BLaER1 (cell line): Measurements from ENCODE around the gene PGAP2.
A peak's percentile ranks its signal among the peaks of the same experiment; 100 is the strongest.
"Not testable (repeated sequence)": the region's sequence is repeated elsewhere in the genome, so short reads cannot be mapped to it uniquely, and the experiment has no call there.

Experiments
- H3K27ac ChIP-seq: shearing (Covaris generic); formaldehyde crosslinking; 2 replicates; pipeline ENCODE4 v1.8.1; 2022
- H3K27me3 ChIP-seq: shearing (Covaris generic); formaldehyde crosslinking; 2 replicates; pipeline ENCODE4 v1.8.1; 2022
- H3K36me3 ChIP-seq: shearing (Covaris generic); formaldehyde crosslinking; 2 replicates; pipeline ENCODE4 v1.8.1; 2022
- H3K4me1 ChIP-seq: shearing (Covaris generic); formaldehyde crosslinking; 2 replicates; pipeline ENCODE4 v1.8.1; 2022
- H3K4me2 ChIP-seq: shearing (Covaris generic); formaldehyde crosslinking; 2 replicates; pipeline ENCODE4 v1.8.1; 2022
- H3K4me3 ChIP-seq: shearing (Covaris generic); formaldehyde crosslinking; 2 replicates; pipeline ENCODE4 v1.8.1; 2022
- H3K9ac ChIP-seq: shearing (Covaris generic); formaldehyde crosslinking; 2 replicates; pipeline ENCODE4 v1.8.1; 2022
- H3K9me3 ChIP-seq: shearing (Covaris generic); formaldehyde crosslinking; 2 replicates; pipeline ENCODE4 v1.8.1; 2022
- H4K20me1 ChIP-seq: shearing (Covaris generic); formaldehyde crosslinking; 2 replicates; pipeline ENCODE4 v1.8.1; 2022
- Cebpa-rat ChIP-seq: shearing (Covaris generic); IDR thresholded peaks from 2 replicates; pipeline ENCODE4 v1.8.1; 2022

The PGAP2 gene

GRCh38 chr11:3802011-3802790 lies 6.2 kb upstream of the PGAP2 start:
- H3K27ac ChIP-seq = no peak overlapping the region
- no peak overlapping the region for H3K9ac ChIP-seq
- peaks cover under 1% of the 10 kb centered on the region for H4K20me1 ChIP-seq
- no peak overlapping the region for H3K4me3 ChIP-seq
- no peaks in the 10 kb centered on the region for H3K36me3 ChIP-seq
- no peak for TF ChIP-seq Cebpa-rat
- no peaks in the 10 kb centered on the region for H3K9me3 ChIP-seq
- H3K4me2 ChIP-seq = no peak overlapping the region
- peaks cover 17% of the 10 kb centered on the region for H3K4me1 ChIP-seq
- no peaks in the 10 kb centered on the region for H3K27me3 ChIP-seq

GRCh38 chr11:3803726-3804495 lies 4.4 kb upstream of the PGAP2 start:
- H3K4me1 ChIP-seq = peaks cover 11% of the 10 kb centered on the region
- H3K27ac ChIP-seq = no peak overlapping the region
- H3K9me3 ChIP-seq = no peaks in the 10 kb centered on the region
- no peak overlapping the region for H3K4me3 ChIP-seq
- no peak overlapping the region for H3K9ac ChIP-seq
- H3K27me3 ChIP-seq = no peaks in the 10 kb centered on the region
- H4K20me1 ChIP-seq = no peaks in the 10 kb centered on the region
- no peak overlapping the region for H3K4me2 ChIP-seq
- TF ChIP-seq Cebpa-rat = no peak
- no peaks in the 10 kb centered on the region for H3K36me3 ChIP-seq

DNA sequence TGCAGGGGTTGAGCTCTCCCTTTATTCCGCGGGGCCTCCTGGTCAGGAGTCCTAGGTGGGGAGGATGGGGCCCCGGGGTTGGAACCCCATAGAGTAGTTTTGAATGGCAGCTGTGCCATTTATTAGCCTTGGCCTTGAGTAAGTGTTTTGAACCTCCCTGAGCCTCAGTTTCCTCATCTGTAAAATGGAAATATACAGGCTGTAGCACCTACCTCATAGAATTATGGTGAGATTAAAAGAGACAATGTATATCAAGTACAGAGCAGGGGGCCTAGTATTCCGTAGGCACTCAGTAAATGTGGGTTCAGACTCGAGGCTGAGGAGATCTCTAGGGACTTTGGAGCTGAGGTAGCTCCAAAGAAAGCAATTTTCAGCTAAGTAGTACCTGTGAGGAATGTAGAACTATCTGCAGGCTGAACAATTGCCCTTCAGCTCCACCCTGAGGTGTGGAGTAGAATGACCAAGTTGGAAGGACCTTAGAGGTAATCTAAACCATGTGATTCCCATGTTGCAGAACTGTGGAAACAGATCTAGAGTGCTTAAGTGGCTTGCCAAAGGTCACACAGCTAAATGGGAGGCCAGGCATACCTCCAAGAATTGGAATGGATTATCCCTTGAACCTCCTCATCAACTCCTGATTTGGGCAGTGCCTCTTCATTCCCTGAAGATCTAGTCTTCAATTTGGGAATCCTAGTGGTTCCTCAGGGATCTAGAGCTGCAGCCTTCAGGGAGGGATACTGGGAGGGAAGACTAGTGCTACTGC lies 682 bp downstream of the PGAP2 start:
- Histone ChIP-seq H3K4me3 (peak overlapping the region; percentile 82), H3K4me2 (peak overlapping the region; percentile 87), H3K36me3 (peaks cover 26% of the 10 kb centered on the region; the same call in 1 of the 2 replicates), H3K27ac (peak overlapping the region; percentile 79), H3K4me1 (peaks cover 18% of the 10 kb centered on the region), H3K9me3 (no peaks in the 10 kb centered on the region), H3K9ac (peak overlapping the region; percentile 83), H4K20me1 (0 out of 2 replicates have a peak, but pooled peaks cover 8% of the 10 kb centered on the region), H3K27me3 (no peaks in the 10 kb centered on the region)
- TF ChIP-seq Cebpa-rat = no peak

GRCh38 chr11:3809624-3809928 lies 1.2 kb downstream of the PGAP2 start:
- peaks cover 13% of the 10 kb centered on the region for H3K4me1 ChIP-seq
- no peaks in the 10 kb centered on the region for H3K9me3 ChIP-seq
- H3K27ac ChIP-seq = no peak overlapping the region
- H3K36me3 ChIP-seq = peaks cover 26% of the 10 kb centered on the region; the same call in 1 of the 2 replicates
- H3K4me2 ChIP-seq = peak overlapping the region; percentile 87; the same call in 1 of the 2 replicates
- H3K27me3 ChIP-seq = no peaks in the 10 kb centered on the region
- 0 out of 2 replicates have a peak, but pooled peaks cover 8% of the 10 kb centered on the region for H4K20me1 ChIP-seq
- H3K4me3 ChIP-seq = no peak overlapping the region
- no peak overlapping the region for H3K9ac ChIP-seq
- TF ChIP-seq Cebpa-rat = no peak

DNA sequence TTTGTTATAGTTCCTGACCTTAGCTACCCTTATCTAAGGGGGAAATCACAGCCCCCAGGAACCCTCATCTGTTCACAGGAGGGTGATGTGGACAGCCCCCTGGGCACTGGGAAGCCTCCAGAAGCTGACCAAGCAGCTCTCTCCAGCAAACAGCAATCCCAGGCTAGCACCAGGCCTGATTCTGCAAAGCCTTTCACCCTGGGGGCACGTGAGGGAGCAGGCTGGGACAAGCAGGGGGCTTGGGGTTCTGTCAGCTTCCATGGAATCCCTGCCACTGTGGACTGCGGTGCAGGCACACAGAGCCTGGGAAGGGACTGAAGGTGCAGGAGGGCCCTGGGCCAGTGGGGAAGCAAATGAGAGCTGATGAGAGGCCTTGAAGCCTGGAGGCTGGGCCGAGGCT lies 2.1 kb downstream of the PGAP2 start:
- peaks cover 30% of the 10 kb centered on the region; the same call in 1 of the 2 replicates for H3K36me3 ChIP-seq
- H3K4me1 ChIP-seq = peaks cover 13% of the 10 kb centered on the region
- no peak overlapping the region for H3K4me3 ChIP-seq
- H3K27ac ChIP-seq = no peak overlapping the region
- H3K9me3 ChIP-seq = no peaks in the 10 kb centered on the region
- 0 out of 2 replicates have a peak, but pooled peaks cover 8% of the 10 kb centered on the region for H4K20me1 ChIP-seq
- no peak for TF ChIP-seq Cebpa-rat
- H3K9ac ChIP-seq = no peak overlapping the region
- H3K27me3 ChIP-seq = no peaks in the 10 kb centered on the region
- H3K4me2 ChIP-seq = no peak overlapping the region

GRCh38 chr11:3810951-3811350 lies 2.6 kb downstream of the PGAP2 start:
- no peak overlapping the region for H3K4me2 ChIP-seq
- H3K9ac ChIP-seq = no peak overlapping the region
- H3K4me3 ChIP-seq = no peak overlapping the region
- H3K27me3 ChIP-seq = no peaks in the 10 kb centered on the region
- H3K9me3 ChIP-seq = no peaks in the 10 kb centered on the region
- peaks cover 30% of the 10 kb centered on the region; the same call in 1 of the 2 replicates for H3K36me3 ChIP-seq
- peaks cover 13% of the 10 kb centered on the region for H3K4me1 ChIP-seq
- 0 out of 2 replicates have a peak, but pooled peaks cover 8% of the 10 kb centered on the region for H4K20me1 ChIP-seq
- no peak overlapping the region for H3K27ac ChIP-seq
- no peak for TF ChIP-seq Cebpa-rat

DNA sequence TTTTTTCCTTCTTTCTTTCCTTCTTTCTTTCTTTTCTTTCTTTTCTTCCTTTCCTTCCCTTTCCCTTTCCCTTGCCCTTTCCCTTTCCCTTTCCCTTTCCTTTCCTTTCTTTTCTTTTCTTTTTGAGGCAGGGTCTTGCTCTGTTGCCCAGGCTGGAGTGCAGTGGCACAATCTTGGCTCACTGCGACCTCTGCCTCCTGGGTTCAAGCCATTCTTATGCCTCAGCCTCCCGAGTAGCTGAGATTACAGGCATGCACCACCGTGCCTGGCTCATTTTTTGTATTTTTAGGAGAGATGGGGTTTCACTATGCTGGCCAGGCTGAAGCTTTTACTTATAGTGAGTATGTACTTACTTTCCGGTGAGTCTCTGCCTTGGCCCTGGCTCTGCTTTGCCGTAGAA lies 6.5 kb downstream of the PGAP2 start:
- H3K27ac ChIP-seq, H3K9ac ChIP-seq, H3K4me2 ChIP-seq, H3K9me3 ChIP-seq, H4K20me1 ChIP-seq, H3K27me3 ChIP-seq, H3K4me3 ChIP-seq: not testable (repeated sequence)
- Histone ChIP-seq H3K4me1 (peaks cover 15% of the 10 kb centered on the region), H3K36me3 (peaks cover 43% of the 10 kb centered on the region)

- H3K4me3 ChIP-seq = no peak overlapping the region
- peaks cover 46% of the 10 kb centered on the region for H3K36me3 ChIP-seq
- H3K27me3 ChIP-seq = no peaks in the 10 kb centered on the region
- H3K9me3 ChIP-seq = no peaks in the 10 kb centered on the region
- H3K27ac ChIP-seq = no peak overlapping the region
- no peak overlapping the region for H3K4me2 ChIP-seq
- no peak for TF ChIP-seq Cebpa-rat
- peaks cover 15% of the 10 kb centered on the region for H3K4me1 ChIP-seq
- no peak overlapping the region for H3K9ac ChIP-seq
- no peaks in the 10 kb centered on the region for H4K20me1 ChIP-seq
Measured at GRCh38 chr11:3815845-3816244, 7.5 kb downstream of the PGAP2 start.

DNA sequence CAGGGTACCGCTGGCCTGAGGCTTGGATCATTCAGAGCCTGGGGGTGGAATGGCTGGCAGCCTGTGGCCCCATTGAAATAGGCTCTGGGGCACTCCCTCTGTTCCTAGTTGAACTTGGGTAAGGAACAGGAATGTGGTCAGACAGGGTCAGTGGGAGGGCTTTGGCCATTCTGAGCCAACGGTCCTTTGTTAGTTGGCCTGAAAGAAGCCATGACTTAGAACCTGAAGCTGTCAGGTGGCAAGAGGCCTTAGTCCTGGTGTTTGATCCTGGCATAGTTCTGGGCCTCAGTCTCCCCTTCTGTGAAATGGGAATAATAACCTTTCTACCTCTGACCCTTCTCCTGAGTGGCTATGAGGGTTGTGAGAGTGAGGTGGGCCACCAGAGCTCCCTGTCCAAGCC lies 8.3 kb downstream of the PGAP2 start:
- H3K27ac ChIP-seq = peak overlapping the region; percentile 60
- H3K27me3 ChIP-seq = no peaks in the 10 kb centered on the region
- H3K9me3 ChIP-seq = no peaks in the 10 kb centered on the region
- H3K4me1 ChIP-seq = peaks cover 15% of the 10 kb centered on the region
- H3K4me2 ChIP-seq = peak overlapping the region; percentile 54
- no peak overlapping the region for H3K4me3 ChIP-seq
- no peak overlapping the region for H3K9ac ChIP-seq
- H4K20me1 ChIP-seq = no peaks in the 10 kb centered on the region
- H3K36me3 ChIP-seq = peaks cover 45% of the 10 kb centered on the region
- TF ChIP-seq Cebpa-rat = no peak
